Measurements from ENCODE around the gene CDH4. TPM values are rescaled to one million over a fixed set of nuclear protein-coding genes. Genes with fewer than 3 reads are reported as not detected.
A peak's percentile ranks its signal among the peaks of the same experiment; 100 is the strongest.

Gene CDH4
- total RNA-seq, 1 experiment from 2014 or later = not detected

- H3K36me3 ChIP-seq (ENCODE audit: insufficient read depth, low read length) = no peaks in the 10 kb centered on the region
- H3K79me2 ChIP-seq (ENCODE audit: low read length) = no peaks in the 10 kb centered on the region
- H3K4me1 ChIP-seq (ENCODE audit: low read length) = peaks cover 20% of the 10 kb centered on the region
- H3K9me2 ChIP-seq (replicated peaks; ENCODE audit: insufficient read depth, low read length) = no peaks in the 10 kb centered on the region
- H2AFZ ChIP-seq (ENCODE audit: low read length) = no peak overlapping the region
- DNase-seq = no peak
- peaks cover 19% of the 10 kb centered on the region; the same call in 1 of the 2 replicates for H4K20me1 ChIP-seq (ENCODE audit: insufficient read depth, low read depth, low read length)
- no peak overlapping the region for H3K27ac ChIP-seq (ENCODE audit: low read length)
- H3K27me3 ChIP-seq (ENCODE audit: low read length) = no peaks in the 10 kb centered on the region
- peak overlapping the region; percentile 29 for H3K4me2 ChIP-seq (ENCODE audit: low read depth, low read length, poor library complexity, severe bottlenecking)
- no peak overlapping the region for H3K9ac ChIP-seq (ENCODE audit: low read length)
- no peaks in the 10 kb centered on the region for H3K9me3 ChIP-seq (ENCODE audit: low read length)
- no peak overlapping the region for H3K4me3 ChIP-seq (ENCODE audit: low read length)
Measured at GRCh38 chr20:61628480-61628879, 376.4 kb downstream of the CDH4 start.

- Histone ChIP-seq H3K9me2 (replicated peaks; ENCODE audit: insufficient read depth, low read length) (no peaks in the 10 kb centered on the region), H3K4me2 (ENCODE audit: low read depth, low read length, poor library complexity, severe bottlenecking) (peak overlapping the region; percentile 29), H3K36me3 (ENCODE audit: insufficient read depth, low read length) (no peaks in the 10 kb centered on the region), H3K27me3 (ENCODE audit: low read length) (no peaks in the 10 kb centered on the region), H4K20me1 (ENCODE audit: insufficient read depth, low read depth, low read length) (peaks cover 17% of the 10 kb centered on the region; the same call in 1 of the 2 replicates), H2AFZ (ENCODE audit: low read length) (no peak overlapping the region), H3K4me1 (ENCODE audit: low read length) (peaks cover 17% of the 10 kb centered on the region), H3K79me2 (ENCODE audit: low read length) (no peaks in the 10 kb centered on the region), H3K27ac (ENCODE audit: low read length) (no peak overlapping the region), H3K9me3 (ENCODE audit: low read length) (no peaks in the 10 kb centered on the region), H3K4me3 (ENCODE audit: low read length) (no peak overlapping the region), H3K9ac (ENCODE audit: low read length) (no peak overlapping the region)
- peak; percentile 70 for DNase-seq
Measured at GRCh38 chr20:61628901-61629601, 377.0 kb downstream of the CDH4 start.

- no peaks in the 10 kb centered on the region for H3K79me2 ChIP-seq (ENCODE audit: low read length)
- no peaks in the 10 kb centered on the region for H3K27me3 ChIP-seq (ENCODE audit: low read length)
- peaks cover 17% of the 10 kb centered on the region for H3K4me1 ChIP-seq (ENCODE audit: low read length)
- peaks cover 14% of the 10 kb centered on the region; the same call in 1 of the 2 replicates for H4K20me1 ChIP-seq (ENCODE audit: insufficient read depth, low read depth, low read length)
- H3K9ac ChIP-seq (ENCODE audit: low read length) = no peak overlapping the region
- no peaks in the 10 kb centered on the region for H3K9me2 ChIP-seq (replicated peaks; ENCODE audit: insufficient read depth, low read length)
- H2AFZ ChIP-seq (ENCODE audit: low read length) = no peak overlapping the region
- no peaks in the 10 kb centered on the region for H3K36me3 ChIP-seq (ENCODE audit: insufficient read depth, low read length)
- no peak overlapping the region for H3K4me3 ChIP-seq (ENCODE audit: low read length)
- DNase-seq = no peak
- H3K4me2 ChIP-seq (ENCODE audit: low read depth, low read length, poor library complexity, severe bottlenecking) = no peak overlapping the region
- no peak overlapping the region for H3K27ac ChIP-seq (ENCODE audit: low read length)
- H3K9me3 ChIP-seq (ENCODE audit: low read length) = no peaks in the 10 kb centered on the region
Measured at GRCh38 chr20:61629602-61630390, 377.7 kb downstream of the CDH4 start.

- Histone ChIP-seq H3K4me1 (ENCODE audit: low read length) (peaks cover 17% of the 10 kb centered on the region), H3K9ac (ENCODE audit: low read length) (no peak overlapping the region), H3K4me3 (ENCODE audit: low read length) (no peak overlapping the region), H4K20me1 (ENCODE audit: insufficient read depth, low read depth, low read length) (peaks cover 14% of the 10 kb centered on the region; the same call in 1 of the 2 replicates), H3K27me3 (ENCODE audit: low read length) (no peaks in the 10 kb centered on the region), H3K27ac (ENCODE audit: low read length) (no peak overlapping the region), H2AFZ (ENCODE audit: low read length) (no peak overlapping the region), H3K4me2 (ENCODE audit: low read depth, low read length, poor library complexity, severe bottlenecking) (no peak overlapping the region), H3K79me2 (ENCODE audit: low read length) (no peaks in the 10 kb centered on the region), H3K9me2 (replicated peaks; ENCODE audit: insufficient read depth, low read length) (no peaks in the 10 kb centered on the region), H3K9me3 (ENCODE audit: low read length) (no peaks in the 10 kb centered on the region), H3K36me3 (ENCODE audit: insufficient read depth, low read length) (no peaks in the 10 kb centered on the region)
- DNase-seq = no peak
Measured at GRCh38 chr20:61630391-61630650, 378.3 kb downstream of the CDH4 start.

GRCh38 chr20:61630816-61631215 lies 378.8 kb downstream of the CDH4 start:
- Histone ChIP-seq H3K9me3 (ENCODE audit: low read length) (no peaks in the 10 kb centered on the region), H3K9ac (ENCODE audit: low read length) (no peak overlapping the region), H3K4me3 (ENCODE audit: low read length) (no peak overlapping the region), H3K9me2 (replicated peaks; ENCODE audit: insufficient read depth, low read length) (no peaks in the 10 kb centered on the region), H3K36me3 (ENCODE audit: insufficient read depth, low read length) (no peaks in the 10 kb centered on the region), H3K4me2 (ENCODE audit: low read depth, low read length, poor library complexity, severe bottlenecking) (no peak overlapping the region), H4K20me1 (ENCODE audit: insufficient read depth, low read depth, low read length) (peaks cover 11% of the 10 kb centered on the region; the same call in 1 of the 2 replicates), H3K79me2 (ENCODE audit: low read length) (no peaks in the 10 kb centered on the region), H2AFZ (ENCODE audit: low read length) (no peak overlapping the region), H3K4me1 (ENCODE audit: low read length) (peaks cover 17% of the 10 kb centered on the region), H3K27me3 (ENCODE audit: low read length) (no peaks in the 10 kb centered on the region), H3K27ac (ENCODE audit: low read length) (no peak overlapping the region)
- no peak for DNase-seq

GRCh38 chr20:61631751-61632150 lies 379.7 kb downstream of the CDH4 start:
- Histone ChIP-seq H3K79me2 (ENCODE audit: low read length) (no peaks in the 10 kb centered on the region), H3K9ac (ENCODE audit: low read length) (no peak overlapping the region), H3K27me3 (ENCODE audit: low read length) (no peaks in the 10 kb centered on the region), H3K4me2 (ENCODE audit: low read depth, low read length, poor library complexity, severe bottlenecking) (no peak overlapping the region), H4K20me1 (ENCODE audit: insufficient read depth, low read depth, low read length) (peaks cover 5% of the 10 kb centered on the region; the same call in 1 of the 2 replicates), H3K4me1 (ENCODE audit: low read length) (peaks cover 17% of the 10 kb centered on the region), H3K9me2 (replicated peaks; ENCODE audit: insufficient read depth, low read length) (no peaks in the 10 kb centered on the region), H3K4me3 (ENCODE audit: low read length) (no peak overlapping the region), H3K9me3 (ENCODE audit: low read length) (no peaks in the 10 kb centered on the region), H3K27ac (ENCODE audit: low read length) (no peak overlapping the region), H3K36me3 (ENCODE audit: insufficient read depth, low read length) (no peaks in the 10 kb centered on the region), H2AFZ (ENCODE audit: low read length) (no peak overlapping the region)
- DNase-seq = no peak

GRCh38 chr20:61633004-61633403 lies 380.9 kb downstream of the CDH4 start:
- Histone ChIP-seq H3K27ac (ENCODE audit: low read length) (no peak overlapping the region), H3K4me3 (ENCODE audit: low read length) (no peak overlapping the region), H3K9me3 (ENCODE audit: low read length) (no peaks in the 10 kb centered on the region), H3K36me3 (ENCODE audit: insufficient read depth, low read length) (no peaks in the 10 kb centered on the region), H3K4me2 (ENCODE audit: low read depth, low read length, poor library complexity, severe bottlenecking) (no peak overlapping the region), H4K20me1 (ENCODE audit: insufficient read depth, low read depth, low read length) (peaks cover 5% of the 10 kb centered on the region; the same call in 1 of the 2 replicates), H3K9me2 (replicated peaks; ENCODE audit: insufficient read depth, low read length) (no peaks in the 10 kb centered on the region), H2AFZ (ENCODE audit: low read length) (no peak overlapping the region), H3K79me2 (ENCODE audit: low read length) (no peaks in the 10 kb centered on the region), H3K9ac (ENCODE audit: low read length) (no peak overlapping the region), H3K27me3 (ENCODE audit: low read length) (no peaks in the 10 kb centered on the region), H3K4me1 (ENCODE audit: low read length) (peaks cover 17% of the 10 kb centered on the region)
- no peak for DNase-seq

- Histone ChIP-seq H3K27me3 (ENCODE audit: low read length) (no peaks in the 10 kb centered on the region), H3K9me3 (ENCODE audit: low read length) (no peaks in the 10 kb centered on the region), H3K4me2 (ENCODE audit: low read depth, low read length, poor library complexity, severe bottlenecking) (no peak overlapping the region), H3K27ac (ENCODE audit: low read length) (no peak overlapping the region), H3K4me3 (ENCODE audit: low read length) (no peak overlapping the region), H3K9me2 (replicated peaks; ENCODE audit: insufficient read depth, low read length) (no peaks in the 10 kb centered on the region), H2AFZ (ENCODE audit: low read length) (no peak overlapping the region), H3K79me2 (ENCODE audit: low read length) (no peaks in the 10 kb centered on the region), H3K9ac (ENCODE audit: low read length) (no peak overlapping the region), H3K36me3 (ENCODE audit: insufficient read depth, low read length) (no peaks in the 10 kb centered on the region), H4K20me1 (ENCODE audit: insufficient read depth, low read depth, low read length) (0 out of 2 replicates have a peak, but pooled peaks cover 5% of the 10 kb centered on the region), H3K4me1 (ENCODE audit: low read length) (peaks cover 3% of the 10 kb centered on the region)
- DNase-seq = no peak
Measured at GRCh38 chr20:61634376-61635145, 382.5 kb downstream of the CDH4 start.

Data from Karpas-422 (cell line).